CD1c-positive myeloid dendritic cell (primary cell): ENCODE results near the gene ITCH.
"Not testable (repeated sequence)": the region's sequence is repeated elsewhere in the genome, so short reads cannot be mapped to it uniquely, and the experiment has no call there.

Experiments
- DNase-seq: peaks from one replicate; pipeline ENCODE4 v3.0.0-alpha.2; 2016; ENCODE audit errors: extremely low spot score

Gene ITCH

DNA sequence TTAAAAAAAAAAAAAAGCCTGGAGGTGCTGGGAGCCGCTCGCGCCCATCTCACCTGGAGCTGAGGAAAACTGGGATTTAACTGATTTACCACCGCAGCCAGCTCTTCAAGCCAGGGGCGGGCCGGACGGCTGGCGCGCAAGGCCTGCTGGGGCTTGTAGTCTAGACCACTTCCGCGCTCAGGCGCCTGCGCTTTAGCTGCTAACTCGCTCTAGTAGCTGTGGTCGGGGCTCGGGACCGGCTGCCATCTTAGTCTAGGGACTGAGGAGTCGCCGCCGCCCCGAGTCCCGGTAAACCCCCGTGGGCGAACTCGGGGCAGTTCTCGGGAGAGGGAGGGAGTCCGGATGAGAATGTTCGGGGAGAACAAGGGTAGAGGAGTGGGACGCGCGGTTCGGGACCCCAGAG is at the start of gene ITCH:
ITCH (plus strand) TSS at position 212 of the 403 bp plus-strand sequence. CDS start 30,539 bp downstream, outside the sequence.
- peak; percentile 97 for DNase-seq

GRCh38 chr20:34315236-34315635 is 47.8 kb upstream of the ITCH start:
- DNase-seq = no peak

DNA sequence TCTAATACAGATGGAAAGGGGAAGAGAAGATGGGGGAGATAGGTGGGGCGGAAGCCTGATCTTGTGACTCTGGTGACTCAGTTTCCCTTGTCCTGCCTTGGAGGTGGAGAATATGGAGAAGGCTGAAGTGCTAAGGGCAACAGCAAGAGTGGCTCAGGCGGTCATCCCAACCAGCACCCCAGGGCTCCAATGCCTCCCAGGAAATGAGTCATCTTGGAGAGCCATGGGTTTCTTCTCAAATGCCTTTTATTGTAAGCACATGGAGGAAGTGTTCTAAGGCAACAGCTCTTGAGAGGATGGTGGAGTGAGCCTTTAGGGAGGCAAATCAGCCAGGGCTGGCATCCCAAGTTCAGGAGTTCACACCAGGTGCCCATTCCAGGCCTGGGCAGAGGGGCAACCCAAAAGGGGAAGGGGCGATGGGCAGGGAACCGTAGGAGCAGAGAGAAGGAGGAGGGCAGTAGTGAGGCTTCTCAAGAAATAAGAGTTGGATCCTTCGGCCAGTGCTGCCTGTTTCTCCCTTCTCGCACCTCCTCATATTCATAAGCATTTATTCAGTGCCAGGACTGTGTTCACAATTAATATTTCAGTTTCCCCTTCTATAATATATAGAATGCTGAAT is 46.8 kb upstream of the ITCH start:
- peak; percentile 21 for DNase-seq

DNA sequence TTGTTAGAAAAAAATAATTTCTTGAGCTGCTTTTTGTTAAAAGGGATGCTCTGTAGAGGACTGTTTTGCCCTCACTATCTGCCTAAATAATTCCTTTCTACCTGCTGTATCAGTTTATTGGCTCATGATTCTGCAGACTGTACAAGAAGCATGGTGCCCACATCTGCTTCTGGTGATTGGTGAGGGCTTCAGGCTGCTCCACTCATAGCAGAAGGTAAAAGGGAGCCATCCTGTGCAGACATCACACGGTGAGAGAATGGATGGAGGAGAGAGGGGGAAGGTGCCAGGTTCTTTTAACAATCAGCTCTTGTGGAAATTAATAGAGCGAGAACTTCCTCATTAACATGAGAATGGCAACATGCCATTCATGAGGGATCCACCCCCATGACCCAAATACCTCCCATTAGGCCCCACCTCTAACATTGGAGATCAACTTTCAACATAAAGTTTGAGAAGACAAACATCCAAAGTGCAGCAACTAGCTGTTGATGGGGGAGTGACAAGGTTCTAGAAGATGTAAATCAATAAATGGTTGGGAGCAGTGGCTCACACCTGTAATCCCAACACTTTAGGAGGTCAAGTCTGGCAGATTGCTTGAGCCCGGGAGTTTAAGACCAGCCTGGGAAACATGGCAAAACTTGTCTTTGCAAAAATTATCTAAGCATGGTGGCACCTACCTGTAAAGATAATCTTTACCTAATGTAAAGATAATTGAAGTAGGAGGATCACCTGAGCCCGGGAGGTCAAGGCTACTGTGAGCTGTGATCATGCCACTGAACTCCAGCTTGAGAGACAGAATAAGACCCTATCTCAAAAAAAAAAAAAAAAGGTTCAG is 44.2 kb upstream of the ITCH start:
- DNase-seq = no peak

DNA sequence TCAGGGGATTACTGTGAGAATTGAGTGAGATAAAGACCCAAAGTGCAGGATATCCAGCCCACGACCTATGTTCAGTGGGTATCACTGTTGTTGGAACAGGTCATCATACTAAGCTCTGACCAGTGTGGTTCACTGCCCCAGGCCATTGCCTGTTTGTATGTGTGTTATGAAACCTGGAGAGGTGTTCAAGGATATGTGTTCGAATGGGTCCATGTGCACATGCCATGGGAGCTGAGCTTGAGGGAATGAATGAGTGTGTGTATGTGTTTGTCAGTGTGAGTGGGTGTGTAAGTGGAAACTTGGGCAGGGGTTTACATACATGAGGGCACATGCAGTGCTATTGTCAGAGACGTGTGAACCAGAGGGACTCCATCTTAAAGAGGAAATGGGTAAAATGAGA is 42.2 kb upstream of the ITCH start:
- DNase-seq = no peak

GRCh38 chr20:34322267-34323105 is 40.6 kb upstream of the ITCH start:
- DNase-seq = no peak

GRCh38 chr20:34324541-34324940 is 38.5 kb upstream of the ITCH start:
- DNase-seq = no peak

- DNase-seq = not testable (repeated sequence)
Observed at GRCh38 chr20:34328207-34328606, 34.9 kb upstream of the ITCH start.

DNA sequence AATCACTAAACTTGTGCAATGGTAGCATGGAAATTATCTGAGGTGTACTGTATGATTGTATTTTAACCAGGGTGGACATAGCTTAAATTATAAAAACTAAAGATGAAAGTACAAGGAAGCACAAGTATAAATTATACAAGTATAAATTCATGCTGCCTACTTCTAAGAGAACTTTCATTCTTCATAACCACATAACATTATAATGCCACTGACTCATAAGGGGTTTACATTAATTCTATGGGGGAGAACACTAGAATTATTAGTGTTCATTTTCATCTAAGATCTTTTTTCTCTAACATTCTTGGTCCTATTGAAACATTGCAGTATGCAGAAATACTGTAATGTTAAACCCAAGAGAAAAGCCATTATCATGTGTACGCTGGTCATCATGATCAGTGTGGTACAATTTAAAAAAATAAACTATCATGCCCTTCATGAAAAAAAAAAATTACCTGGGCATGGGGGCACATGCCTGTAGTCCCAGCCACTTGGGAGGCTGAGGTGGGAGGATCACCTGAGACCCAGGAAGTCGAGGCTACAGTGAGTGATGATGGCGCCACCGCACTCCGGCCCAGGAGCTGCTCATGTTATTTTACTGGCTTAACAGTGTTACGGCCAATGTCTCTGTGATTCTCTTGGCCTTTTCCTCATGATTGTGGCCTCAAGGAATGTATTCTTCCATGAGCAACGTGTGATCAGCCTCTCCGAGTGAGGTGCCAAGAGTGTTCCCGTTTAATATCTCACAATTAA is 34.0 kb upstream of the ITCH start:
- no peak for DNase-seq

GRCh38 chr20:34330861-34331544 is 32.1 kb upstream of the ITCH start:
- DNase-seq = not testable (repeated sequence)

DNA sequence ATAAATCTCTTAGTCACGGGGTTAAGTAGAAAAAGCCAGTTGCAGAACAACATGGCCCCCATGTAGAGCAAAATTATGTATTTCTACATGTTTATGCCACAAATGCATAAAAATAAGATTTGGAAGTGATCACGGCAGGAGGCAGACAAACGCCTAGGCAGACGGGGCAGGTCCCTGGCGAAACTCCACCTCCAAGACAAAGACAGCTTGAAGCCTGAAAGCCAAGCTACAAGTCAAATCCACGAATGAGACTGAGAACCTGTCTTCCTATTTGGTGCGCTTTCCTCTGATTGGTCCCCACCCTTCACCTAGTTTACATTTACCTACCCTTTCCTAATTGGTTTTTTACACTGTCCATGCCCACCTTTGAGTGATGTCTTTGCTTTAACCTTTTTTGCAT is 31.2 kb upstream of the ITCH start:
- no peak for DNase-seq

GRCh38 chr20:34332262-34332920 is 30.7 kb upstream of the ITCH start:
- DNase-seq = no peak

- DNase-seq = no peak
Observed at GRCh38 chr20:34333786-34334185, 29.3 kb upstream of the ITCH start.

DNA sequence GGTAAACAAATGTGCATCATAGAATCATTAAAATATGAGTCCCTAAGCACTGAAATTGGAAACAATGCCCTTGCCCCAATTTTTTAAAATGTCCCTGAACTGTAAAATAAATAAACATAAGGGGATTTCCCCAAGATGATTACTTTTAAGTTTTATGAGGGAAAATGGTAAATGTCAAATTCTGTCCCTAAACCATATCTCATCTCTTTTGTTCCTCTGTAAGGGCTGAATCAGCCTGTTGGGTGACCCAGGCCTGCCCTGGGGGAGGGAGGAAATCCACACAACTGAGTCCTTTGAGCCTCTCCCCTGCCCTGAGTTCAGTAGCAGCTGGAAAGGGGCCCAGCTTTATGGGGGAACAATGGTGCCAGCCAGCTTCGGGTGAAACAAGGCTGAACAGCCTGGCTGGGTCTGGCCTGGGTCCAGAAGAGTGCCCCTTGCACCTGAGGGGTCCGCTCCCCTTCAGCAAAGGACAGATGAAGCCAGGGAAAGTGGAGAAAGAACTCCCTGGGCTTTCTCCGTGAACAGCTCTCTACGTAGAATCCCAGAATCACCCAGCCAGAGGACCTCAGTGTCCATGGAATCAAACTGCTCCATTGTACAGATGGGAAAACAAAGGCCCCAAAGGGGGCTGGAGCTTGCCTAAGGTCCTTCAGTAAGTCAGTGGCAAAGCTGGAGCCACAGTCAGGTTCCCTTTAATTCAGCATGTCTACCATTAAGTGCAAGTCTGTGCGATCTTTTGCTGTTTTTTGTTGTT is 28.2 kb upstream of the ITCH start:
- DNase-seq = no peak

DNA sequence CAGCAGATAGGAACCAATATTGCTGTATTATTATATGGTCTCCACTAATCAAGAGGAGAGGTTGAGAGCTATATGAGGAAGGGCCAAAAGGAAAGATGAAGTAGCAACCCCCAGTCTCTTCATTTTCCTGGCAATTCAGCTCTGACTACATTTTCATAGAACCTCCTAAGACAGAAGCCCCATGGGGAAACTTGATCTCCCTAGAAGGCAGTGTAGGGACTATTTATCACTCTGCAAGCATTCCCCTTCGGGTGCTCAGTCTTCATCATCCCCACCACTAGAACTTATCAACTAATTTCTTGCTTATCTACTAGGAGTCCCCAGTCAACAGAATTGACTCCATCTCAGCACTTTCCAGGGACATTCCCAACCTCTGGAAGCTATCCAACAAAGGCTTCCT is 25.5 kb upstream of the ITCH start:
- no peak for DNase-seq

GRCh38 chr20:34337982-34338726 is 24.9 kb upstream of the ITCH start:
- no peak for DNase-seq

- not testable (repeated sequence) for DNase-seq
Observed at GRCh38 chr20:34340726-34341125, 22.3 kb upstream of the ITCH start.

DNA sequence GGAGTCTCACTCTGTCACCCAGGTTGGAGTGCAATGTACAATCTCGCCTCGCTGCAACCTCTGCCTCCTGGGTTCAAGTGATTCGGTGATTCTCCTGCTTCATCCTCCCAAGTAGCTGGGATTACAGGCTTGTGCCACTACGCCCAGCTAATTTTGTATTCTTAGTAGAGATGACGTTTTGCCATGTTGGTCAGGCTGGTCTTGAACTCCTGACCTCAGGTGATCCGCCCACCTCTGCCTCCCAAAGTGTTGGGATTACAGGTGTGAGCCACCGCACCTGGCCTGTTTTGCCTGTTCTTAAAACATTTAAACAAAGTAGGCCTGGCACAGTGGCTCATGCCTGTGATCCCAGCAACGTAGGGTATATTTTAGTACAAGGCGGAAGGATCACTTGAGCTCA is 21.9 kb upstream of the ITCH start:
- not testable (repeated sequence) for DNase-seq
